ENCODE measurements around the gene GNAS-AS1. TPM values are rescaled to one million over a fixed set of nuclear protein-coding genes. Genes with fewer than 3 reads are reported as not detected.

Gene GNAS-AS1
- total and polyA plus RNA-seq, 2 experiments from 2014 or later, result 12.3 to 15.0 TPM

DNA sequence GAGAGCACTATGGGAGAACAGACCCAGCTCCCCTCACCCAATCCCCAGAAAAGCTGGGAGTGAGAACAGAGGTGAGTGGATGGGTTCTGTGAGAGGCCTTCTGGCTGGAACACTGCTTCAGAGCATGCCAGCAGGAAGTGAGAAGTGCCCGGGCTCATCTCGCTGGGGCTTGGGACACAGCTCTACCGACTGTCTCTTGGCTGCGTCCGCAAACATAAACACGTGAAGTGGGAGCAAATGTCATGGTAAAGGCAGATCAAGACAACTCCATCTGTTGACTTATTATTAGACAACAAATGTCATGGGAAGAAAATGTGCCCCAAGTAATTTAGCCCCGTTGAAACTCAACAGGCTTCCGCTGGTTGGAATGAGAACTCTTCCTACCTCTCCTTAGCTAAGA is 25.9 kb downstream of the GNAS-AS1 start:
- peaks cover 6% of the 10 kb centered on the region for H3K36me3 ChIP-seq (ENCODE audit: insufficient read depth)
- Mint-ChIP-seq H3K27me3 (ENCODE audit: insufficient read depth, low read depth, poor library complexity) (peaks cover 12% of the 10 kb centered on the region), H3K27ac (no peak overlapping the region), H3K4me3 (no peak overlapping the region), H3K4me1 (peaks cover 10% of the 10 kb centered on the region), H3K9me3 (peaks cover 9% of the 10 kb centered on the region), H3K36me3 (ENCODE audit: low read depth) (peaks cover 79% of the 10 kb centered on the region)
- ATAC-seq, result no peak
- no peak overlapping the region for H2AFZ ChIP-seq
- peaks cover 22% of the 10 kb centered on the region for H4K20me1 ChIP-seq (replicated peaks; ENCODE audit: insufficient read depth)
- 0 out of 2 replicates have a peak, but pooled peaks cover 9% of the 10 kb centered on the region for H3K9me2 ChIP-seq (ENCODE audit: insufficient read depth)
- DNase-seq (ENCODE audit: low spot score), result no peak
- H3F3A ChIP-seq (replicated peaks; ENCODE audit: low read depth), result no peaks in the 10 kb centered on the region
- H3K27me3 ChIP-seq (ENCODE audit: insufficient read depth), result no peaks in the 10 kb centered on the region
- peaks cover 65% of the 10 kb centered on the region for H3K79me2 ChIP-seq (replicated peaks; ENCODE audit: insufficient read depth)
- H3K4me3 ChIP-seq, result no peak overlapping the region
- TF ChIP-seq POLR2AphosphoS5 (IDR thresholded peaks at IDR 0.05; ENCODE audit: low read depth) (no peak), JUNB (IDR thresholded peaks at IDR 0.05; ENCODE audit: unreplicated experiment) (no peak), CREB1 (CRISPR knock-in tag; IDR thresholded peaks at IDR 0.05; ENCODE audit: low read depth) (no peak), ZNF462 (CRISPR knock-in tag; IDR thresholded peaks at IDR 0.05) (no peak), EZH2phosphoT487 (IDR thresholded peaks at IDR 0.05; ENCODE audit: unreplicated experiment) (no peak), ZNF331 (CRISPR knock-in tag; IDR thresholded peaks at IDR 0.05; ENCODE audit: low read depth) (no peak), STAT1 (IDR thresholded peaks at IDR 0.05; ENCODE audit: unreplicated experiment) (no peak), EZH2 (IDR thresholded peaks at IDR 0.05; ENCODE audit: low read depth, unreplicated experiment) (no peak), ZNF114 (CRISPR knock-in tag; IDR thresholded peaks at IDR 0.05) (no peak), NANOG (IDR thresholded peaks at IDR 0.05; ENCODE audit: borderline replicate concordance) (no peak)
- TF ChIP-seq, protein P1, sequence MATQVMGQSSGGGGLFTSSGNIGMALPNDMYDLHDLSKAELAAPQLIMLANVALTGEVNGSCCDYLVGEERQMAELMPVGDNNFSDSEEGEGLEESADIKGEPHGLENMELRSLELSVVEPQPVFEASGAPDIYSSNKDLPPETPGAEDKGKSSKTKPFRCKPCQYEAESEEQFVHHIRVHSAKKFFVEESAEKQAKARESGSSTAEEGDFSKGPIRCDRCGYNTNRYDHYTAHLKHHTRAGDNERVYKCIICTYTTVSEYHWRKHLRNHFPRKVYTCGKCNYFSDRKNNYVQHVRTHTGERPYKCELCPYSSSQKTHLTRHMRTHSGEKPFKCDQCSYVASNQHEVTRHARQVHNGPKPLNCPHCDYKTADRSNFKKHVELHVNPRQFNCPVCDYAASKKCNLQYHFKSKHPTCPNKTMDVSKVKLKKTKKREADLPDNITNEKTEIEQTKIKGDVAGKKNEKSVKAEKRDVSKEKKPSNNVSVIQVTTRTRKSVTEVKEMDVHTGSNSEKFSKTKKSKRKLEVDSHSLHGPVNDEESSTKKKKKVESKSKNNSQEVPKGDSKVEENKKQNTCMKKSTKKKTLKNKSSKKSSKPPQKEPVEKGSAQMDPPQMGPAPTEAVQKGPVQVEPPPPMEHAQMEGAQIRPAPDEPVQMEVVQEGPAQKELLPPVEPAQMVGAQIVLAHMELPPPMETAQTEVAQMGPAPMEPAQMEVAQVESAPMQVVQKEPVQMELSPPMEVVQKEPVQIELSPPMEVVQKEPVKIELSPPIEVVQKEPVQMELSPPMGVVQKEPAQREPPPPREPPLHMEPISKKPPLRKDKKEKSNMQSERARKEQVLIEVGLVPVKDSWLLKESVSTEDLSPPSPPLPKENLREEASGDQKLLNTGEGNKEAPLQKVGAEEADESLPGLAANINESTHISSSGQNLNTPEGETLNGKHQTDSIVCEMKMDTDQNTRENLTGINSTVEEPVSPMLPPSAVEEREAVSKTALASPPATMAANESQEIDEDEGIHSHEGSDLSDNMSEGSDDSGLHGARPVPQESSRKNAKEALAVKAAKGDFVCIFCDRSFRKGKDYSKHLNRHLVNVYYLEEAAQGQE (IDR thresholded peaks at IDR 0.05; ENCODE audit: unreplicated experiment), result no peak
- TF ChIP-seq, protein P2, sequence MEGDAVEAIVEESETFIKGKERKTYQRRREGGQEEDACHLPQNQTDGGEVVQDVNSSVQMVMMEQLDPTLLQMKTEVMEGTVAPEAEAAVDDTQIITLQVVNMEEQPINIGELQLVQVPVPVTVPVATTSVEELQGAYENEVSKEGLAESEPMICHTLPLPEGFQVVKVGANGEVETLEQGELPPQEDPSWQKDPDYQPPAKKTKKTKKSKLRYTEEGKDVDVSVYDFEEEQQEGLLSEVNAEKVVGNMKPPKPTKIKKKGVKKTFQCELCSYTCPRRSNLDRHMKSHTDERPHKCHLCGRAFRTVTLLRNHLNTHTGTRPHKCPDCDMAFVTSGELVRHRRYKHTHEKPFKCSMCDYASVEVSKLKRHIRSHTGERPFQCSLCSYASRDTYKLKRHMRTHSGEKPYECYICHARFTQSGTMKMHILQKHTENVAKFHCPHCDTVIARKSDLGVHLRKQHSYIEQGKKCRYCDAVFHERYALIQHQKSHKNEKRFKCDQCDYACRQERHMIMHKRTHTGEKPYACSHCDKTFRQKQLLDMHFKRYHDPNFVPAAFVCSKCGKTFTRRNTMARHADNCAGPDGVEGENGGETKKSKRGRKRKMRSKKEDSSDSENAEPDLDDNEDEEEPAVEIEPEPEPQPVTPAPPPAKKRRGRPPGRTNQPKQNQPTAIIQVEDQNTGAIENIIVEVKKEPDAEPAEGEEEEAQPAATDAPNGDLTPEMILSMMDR (conservative IDR thresholded peaks at IDR 0.05; ENCODE audit: low read depth in 2 of 2), result no peak
- TF ChIP-seq, protein P3, sequence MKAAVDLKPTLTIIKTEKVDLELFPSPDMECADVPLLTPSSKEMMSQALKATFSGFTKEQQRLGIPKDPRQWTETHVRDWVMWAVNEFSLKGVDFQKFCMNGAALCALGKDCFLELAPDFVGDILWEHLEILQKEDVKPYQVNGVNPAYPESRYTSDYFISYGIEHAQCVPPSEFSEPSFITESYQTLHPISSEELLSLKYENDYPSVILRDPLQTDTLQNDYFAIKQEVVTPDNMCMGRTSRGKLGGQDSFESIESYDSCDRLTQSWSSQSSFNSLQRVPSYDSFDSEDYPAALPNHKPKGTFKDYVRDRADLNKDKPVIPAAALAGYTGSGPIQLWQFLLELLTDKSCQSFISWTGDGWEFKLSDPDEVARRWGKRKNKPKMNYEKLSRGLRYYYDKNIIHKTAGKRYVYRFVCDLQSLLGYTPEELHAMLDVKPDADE (IDR thresholded peaks at IDR 0.05), result no peak
- H3K4me1 ChIP-seq (ENCODE audit: insufficient read depth), result peaks cover 3% of the 10 kb centered on the region; the same call in 1 of the 2 replicates
- H3K4me2 ChIP-seq, result no peak overlapping the region
- H3K27ac ChIP-seq (ENCODE audit: low read depth), result no peak overlapping the region
